HG02571 (cell line): ENCODE data around the gene NUCKS1.

Experiments
- ATAC-seq: cut with Tn5 transposase; IDR thresholded peaks from one replicate; pipeline ENCODE4 v1.9.1; 2021; ENCODE audit warnings: mild to moderate bottlenecking, moderate library complexity; ENCODE audit not compliant: unreplicated experiment

NUCKS1 gene

DNA sequence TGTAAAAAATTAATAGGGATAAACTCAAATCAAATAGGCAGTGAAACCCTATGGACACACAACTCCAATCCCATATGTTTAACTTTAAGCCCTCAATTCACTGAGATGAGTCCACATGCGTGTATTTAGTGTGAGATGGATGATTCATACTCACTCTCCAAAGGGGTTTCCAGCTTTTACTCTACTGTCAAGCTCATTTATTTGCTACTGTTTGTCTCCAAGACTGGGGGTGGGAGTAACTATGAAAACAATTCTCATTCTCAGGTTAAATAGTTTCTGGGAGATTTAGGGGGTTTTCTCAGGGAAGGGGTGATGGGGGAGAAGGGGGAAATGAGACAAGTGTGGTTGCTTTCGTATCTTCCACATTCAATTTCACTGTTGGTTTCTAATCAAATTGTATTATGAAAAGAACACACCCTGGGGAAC lies 22.6 kb upstream of the NUCKS1 start:
- ATAC-seq = no peak

DNA sequence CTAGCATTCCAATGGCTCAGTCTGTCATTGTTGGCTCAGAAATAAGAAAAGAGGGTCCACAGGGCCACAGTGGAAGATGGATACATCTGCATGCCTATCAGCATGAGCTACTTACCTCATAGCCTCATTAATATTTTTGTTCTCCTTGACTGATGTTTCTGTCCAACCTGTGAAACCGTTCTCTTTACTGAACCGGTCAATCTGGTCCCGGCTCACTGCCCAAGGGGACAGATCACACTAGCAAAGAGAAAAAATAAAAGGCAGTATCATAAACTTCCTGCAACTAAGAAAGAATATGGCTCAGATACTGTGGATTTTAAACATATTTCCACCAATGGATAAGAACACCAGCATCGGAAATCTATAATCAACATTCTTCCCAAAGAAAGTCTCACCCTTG lies 20.6 kb upstream of the NUCKS1 start:
- no peak for ATAC-seq

DNA sequence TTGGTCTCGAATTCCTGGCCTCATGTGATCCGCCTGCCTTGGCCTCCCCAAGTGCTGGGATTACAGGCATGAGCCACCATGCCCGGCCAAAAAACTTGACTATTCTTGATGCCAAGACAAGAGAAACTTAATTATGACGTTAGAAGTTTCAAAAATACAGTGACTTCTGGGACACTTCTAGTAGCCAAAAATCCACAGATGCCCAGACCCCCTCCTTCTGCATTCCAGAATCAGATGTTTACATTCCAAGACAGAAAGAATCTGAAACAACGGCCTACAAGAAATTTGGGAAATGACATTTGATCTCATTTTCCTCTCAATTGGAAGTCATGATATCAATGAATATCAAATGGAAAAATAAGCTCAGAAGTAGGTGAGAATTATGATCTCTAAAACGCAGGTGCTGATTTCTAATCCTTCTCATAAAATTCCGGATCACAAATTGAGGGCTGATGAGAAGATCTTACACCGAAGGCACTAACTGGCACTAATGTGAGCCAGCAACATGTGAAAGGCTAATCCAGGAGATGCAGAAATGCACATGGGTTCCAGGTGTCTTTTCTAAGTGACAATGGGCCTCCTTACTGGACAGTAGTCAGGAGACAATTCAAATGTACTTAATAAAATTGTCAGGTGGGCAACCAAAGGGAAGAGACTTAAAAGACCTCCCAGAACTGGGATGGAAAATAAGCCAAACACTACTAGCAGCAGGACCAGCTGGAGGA lies 19.8 kb upstream of the NUCKS1 start:
- no peak for ATAC-seq

DNA sequence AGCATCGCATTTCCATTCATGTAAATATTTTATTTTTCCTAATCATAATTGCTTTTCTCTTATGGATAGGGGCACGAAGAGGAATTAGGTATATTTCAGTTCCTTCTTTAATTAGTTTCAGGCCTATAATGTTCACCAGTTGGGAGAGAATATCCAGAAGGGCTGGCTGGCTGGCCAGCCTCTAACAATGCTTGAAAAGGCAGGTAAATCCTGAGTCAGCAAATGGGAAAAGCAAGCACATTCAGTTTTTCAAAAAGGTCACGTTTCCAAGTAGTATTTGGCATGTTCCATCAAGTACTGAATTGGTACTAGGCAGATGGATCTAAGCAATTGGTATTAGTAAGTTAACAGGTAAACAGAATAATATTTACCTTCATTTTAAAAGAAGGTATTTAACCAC lies 17.3 kb upstream of the NUCKS1 start:
- ATAC-seq = no peak

DNA sequence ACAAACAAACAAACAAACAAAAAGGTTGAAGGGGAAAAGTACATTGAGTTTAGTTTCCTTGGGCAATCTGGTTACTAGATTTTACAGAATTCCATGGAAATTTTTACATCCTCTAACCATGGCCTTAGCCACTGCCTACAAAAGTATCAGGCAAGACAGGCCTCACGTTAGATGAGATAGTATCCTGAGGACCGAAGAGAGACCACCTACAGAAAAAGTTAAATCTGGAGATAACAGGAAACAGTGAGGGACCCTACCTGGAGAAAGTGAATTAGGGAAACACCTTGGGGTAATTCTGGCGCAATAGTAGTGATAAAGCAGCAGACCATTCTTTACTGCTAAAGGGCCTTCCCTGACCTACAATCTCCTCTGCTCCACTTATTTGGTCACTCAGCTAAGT lies 16.6 kb upstream of the NUCKS1 start:
- ATAC-seq = no peak

DNA sequence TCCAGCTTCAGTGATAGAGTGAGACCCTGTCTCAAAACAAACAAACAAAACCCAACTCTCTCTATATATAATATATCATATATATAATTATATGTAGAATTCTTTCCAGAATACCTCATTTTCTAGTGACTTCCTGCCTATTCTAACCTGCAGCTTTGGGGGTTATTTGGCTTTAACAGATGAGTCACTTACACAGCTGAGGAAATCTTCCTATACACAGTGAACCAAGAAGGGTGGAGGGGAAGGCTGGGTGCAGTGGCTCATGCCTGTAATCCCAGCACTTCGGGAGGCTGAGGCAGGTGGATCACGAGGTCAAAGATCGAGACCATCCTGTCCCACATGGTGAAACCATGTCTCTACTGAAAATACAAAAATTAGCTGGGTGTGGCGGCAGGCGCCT lies 16.1 kb upstream of the NUCKS1 start:
- ATAC-seq = no peak

DNA sequence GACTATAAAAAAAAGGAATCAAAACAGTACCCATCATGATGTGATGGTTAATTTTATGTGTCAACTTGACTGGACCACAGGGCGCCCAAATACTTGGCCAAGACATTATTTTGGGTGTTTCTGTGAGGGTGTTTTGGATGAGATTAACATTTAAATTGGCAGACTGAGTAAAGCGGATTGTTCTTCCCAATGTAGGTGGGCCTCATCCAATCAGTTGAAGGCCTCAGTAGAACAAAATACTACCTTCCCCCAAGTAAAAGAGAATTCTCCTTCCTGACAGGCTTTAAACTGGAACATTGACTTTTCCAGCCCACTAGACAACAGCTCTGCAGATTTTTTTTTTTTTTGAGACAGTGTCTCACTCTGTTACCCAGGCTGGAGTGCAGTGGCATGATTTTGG lies 14.6 kb upstream of the NUCKS1 start:
- ATAC-seq = no peak

DNA sequence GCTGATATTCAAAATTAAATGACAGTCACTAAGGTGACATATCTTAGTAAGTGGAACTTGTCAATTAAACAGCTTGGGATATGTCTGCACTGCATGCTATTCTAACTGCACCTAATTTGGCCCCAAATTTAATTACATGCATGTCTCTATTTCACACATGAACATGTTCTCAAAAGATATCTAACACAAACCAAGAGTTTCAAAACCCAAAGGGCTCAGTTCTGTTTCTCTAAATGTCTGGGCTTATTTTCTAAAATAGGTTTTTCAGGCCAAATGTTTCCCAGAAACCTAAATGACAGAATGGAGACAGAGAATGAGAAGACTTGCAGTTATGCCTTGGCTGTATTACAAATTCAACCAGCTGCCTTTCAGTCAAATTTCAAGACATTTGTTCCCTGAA lies 14.0 kb upstream of the NUCKS1 start:
- no peak for ATAC-seq

DNA sequence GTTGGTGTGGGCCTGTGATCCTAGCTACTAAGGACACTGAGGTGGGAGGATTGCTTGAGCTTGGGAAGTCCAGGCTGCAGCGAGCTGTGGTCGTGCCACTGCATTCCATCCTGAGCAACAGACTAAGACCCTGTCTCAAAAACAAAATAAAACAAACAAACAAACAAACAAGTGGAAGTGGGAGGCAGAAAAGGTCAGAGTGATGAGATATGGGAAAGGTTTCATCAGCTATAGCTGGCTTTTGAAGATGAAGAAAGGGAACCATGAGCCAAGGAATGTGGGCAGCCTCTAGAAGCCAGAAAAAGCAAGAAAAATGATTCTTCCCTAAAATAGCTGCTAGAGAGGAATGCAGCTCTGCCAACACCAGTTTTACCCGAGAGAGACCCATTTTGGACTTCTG lies 10.6 kb upstream of the NUCKS1 start:
- no peak for ATAC-seq

DNA sequence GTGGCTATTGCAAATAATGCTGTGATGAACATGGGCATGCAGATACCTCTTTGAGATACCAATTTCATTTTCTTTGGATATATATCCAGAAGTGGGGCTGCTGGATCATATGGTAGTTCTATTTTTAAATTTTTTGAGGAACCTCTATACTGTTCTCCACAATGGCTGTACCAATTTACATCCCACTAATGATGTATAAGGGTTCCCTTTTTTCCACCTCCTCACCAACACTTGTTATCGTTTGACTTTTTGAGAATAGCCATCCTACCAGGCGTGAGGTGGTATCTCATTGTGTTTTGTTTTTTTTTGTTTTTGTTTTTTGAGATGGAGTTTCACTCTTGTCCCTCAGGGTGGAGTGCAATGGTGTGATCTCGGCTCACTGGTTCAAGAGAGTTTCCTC lies 6.6 kb upstream of the NUCKS1 start:
- ATAC-seq = no peak

DNA sequence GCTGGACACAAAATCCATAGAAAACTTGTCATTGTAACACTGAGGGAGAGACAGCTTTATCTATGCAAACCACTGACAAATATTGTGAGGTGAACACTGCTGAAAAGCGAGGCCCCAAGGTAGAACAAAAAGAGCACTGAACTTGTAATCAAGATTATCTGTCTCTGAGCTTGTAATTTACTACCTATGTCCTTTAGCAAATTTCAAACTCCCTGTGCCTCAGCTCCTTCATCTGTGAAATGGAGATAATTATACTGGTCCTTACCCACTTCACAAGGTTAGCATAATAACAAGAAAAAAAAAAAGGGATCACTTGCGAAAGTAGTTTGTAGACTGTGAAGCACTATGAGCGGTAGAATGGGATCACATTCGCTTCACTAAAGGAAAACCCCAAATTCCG lies 4.9 kb upstream of the NUCKS1 start:
- ATAC-seq = no peak

DNA sequence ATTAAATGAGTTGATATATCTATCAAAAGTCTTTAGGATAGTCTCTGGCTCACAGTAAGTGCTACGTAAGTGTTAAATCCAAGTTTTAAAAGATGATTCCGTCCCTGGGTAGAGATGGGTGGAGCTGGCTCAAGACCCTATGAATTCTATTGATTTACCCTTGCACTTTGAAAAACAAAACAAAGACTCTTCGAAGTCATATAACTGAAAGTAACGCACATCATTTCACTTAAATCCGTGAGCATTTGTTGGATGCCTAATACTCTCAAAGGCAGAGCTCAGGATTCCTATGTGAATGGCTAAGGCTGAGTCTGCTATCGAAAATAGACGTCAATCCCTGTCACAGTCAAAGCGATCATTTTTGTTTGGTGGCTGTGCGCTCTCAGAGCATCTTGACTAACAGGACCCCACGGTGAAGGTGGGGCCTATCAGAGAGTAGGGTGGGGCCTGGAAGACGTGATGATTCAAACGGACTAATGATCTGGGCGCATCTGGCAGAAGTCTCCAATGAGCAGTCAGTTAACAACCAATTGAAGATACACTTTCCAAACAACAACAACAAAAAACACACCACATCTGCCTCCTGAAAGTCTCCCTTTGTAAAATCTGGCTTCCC lies 1.2 kb upstream of the NUCKS1 start:
- ATAC-seq = no peak

DNA sequence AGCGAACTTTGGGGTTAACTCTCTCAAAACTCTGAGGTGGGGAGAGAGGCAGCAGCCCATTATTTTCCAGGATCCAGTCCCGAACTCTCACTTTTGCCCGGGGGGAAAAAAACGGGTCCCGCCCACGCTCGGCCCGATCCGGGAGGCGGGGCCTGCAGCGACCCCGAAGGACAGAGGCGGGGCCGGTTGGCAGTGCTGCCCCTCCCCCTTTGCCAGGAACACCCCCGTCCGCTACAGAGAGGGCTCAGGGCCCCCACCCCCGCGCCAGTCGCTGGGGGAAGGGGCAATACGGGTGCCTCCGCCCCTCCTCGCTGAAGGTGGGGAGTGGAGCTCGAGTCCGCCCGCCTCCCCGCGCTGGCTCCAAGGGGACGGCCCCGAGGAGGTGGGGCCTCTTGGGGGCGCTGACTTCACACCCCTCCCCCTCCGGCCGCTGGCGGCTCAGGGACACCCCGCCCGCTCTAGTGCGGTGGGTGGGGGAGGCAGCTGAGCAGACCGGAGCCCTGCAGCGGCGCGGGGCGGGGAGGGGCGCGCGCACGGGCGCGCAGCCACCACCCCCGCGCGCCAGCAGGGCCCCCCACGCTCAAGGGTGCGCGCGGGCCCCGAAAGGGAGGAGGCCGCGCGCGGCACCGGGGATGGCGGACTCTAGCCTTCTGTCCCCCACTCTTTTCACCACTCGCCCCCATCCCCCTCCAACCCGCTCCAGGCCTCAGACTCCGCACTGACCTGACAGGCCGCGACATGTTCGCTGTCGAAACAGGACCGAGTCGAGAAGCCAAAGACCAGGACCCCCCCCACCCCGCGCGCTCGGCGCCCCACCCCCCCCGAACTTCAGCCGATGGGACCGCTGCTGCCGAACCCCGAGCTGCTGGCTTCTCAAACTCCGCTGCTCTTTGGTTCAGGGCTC lies 496 bp downstream of the NUCKS1 start:
- ATAC-seq = peak; percentile 68

DNA sequence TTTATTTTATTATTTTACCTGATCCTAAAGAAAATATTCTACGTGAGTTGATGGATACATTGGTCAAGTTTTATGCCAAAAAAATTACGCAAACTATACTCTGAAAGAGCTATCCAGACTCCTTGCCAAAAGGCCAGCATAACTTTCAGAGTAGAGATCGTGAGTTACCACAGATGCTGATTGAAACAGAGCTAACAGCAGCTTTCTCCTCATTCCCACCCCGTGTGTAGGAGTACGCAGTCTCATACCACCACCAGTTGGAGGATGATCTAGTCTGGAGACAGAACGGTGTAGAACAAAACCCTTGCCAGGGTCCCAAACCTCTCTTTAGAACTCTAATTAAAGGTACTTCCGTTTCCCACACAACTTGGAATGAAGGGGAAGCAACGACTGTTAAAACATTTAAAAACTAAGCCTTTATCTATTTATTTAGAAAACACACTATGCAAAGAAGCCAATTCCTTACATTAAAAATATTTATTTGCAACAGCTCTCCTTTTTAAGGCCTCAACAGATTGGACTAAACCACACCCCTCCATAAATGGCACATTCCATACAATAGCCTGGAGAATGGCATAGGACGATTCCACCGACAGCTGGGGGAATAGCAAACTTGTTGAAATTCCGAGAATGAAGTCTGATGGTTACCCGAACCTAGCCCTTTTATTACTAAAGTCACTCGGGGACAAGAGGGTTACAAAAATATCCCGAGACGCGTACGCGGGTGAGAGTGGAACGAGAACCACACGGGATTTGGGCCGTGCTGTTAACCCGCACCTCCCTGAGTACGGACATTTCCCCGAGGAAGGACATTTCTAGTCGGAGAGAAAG lies 1.4 kb downstream of the NUCKS1 start:
- ATAC-seq = peak; percentile 10

DNA sequence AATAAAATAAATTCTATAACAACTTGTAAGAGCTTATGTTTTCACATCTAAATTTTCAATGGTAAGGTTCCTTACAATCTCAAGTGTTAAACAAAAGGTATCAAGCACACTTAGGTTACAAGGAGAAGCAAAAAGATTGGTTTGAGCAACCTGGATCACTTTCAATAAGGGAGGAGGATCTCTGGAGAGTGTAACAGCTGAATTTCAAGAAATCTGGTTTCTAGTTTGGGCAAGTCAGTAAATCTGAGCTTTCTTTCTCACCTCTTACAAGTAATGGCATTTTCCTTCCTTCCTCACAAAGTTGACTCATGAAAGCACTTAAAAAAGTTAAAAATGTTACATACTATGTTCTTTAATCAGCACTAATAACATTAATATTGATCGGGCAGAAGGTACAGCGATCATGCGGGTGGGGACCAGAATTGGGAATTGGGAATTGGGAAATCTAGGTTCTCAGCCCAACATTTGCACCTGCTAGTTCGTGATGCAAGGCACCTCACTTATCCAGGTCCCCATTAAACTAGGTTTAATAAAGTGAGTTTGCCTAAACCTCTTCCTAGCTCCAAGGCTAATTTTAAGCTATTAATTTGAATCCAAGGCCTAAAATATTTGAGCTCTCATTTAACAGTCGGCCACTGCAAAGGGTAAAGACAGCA lies 3.1 kb downstream of the NUCKS1 start:
- no peak for ATAC-seq

DNA sequence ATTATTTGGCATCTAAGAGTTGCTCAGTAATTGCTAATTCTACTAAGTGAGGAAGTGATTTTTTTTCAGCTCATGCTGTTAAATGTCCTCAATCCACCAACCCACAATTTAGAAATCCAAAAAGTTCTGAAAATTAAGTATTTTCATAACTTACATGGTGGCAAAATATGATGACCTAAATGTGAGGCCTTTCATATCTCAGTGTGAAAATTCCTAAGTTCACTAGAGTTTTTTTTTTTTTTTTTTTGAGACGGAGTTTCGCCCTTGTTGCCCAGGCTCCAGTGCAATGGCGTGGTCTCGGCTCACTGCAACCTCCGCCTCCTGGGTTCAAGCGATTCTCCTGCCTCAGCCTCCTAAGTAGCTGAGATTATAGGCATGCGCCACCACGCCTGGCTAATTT lies 5.6 kb downstream of the NUCKS1 start:
- ATAC-seq = no peak

DNA sequence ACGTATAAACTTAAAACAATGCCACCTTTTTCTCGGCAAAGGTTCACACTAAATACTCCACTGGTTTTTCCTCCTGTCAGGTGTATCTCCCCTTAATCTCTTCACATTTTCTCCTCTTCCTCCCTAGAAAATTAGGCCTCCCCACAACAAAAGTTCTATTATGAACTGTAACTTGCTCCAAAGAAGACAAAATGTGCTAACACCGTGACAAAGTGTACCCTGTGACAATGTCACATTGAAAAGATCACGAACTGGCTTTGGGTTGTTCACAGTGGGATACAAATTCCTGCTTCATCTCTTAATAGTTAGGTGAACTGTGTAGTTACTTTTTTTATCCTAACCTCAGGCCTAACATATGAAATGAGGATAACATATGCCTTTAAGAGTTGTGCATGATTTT lies 6.0 kb downstream of the NUCKS1 start:
- ATAC-seq = no peak

DNA sequence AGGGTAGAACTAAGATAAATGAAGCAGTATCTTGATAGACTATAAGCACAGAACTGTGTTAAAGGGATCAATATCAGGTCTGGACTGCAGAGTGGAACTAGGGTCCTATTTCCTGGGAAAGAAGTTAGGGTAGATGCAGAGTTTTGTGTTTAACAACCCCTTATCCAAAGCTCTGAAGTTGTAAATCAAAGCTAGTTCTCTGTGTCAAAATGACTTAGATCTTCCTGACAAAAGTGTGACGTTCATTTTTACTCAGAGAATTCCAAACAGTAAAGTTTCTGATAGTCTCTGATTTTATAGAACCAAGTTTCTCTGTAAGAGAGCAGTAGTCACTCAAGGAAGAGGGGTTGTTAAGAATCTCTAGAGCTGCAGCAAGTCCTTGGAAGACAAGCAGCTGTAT lies 8.3 kb downstream of the NUCKS1 start:
- ATAC-seq = no peak

DNA sequence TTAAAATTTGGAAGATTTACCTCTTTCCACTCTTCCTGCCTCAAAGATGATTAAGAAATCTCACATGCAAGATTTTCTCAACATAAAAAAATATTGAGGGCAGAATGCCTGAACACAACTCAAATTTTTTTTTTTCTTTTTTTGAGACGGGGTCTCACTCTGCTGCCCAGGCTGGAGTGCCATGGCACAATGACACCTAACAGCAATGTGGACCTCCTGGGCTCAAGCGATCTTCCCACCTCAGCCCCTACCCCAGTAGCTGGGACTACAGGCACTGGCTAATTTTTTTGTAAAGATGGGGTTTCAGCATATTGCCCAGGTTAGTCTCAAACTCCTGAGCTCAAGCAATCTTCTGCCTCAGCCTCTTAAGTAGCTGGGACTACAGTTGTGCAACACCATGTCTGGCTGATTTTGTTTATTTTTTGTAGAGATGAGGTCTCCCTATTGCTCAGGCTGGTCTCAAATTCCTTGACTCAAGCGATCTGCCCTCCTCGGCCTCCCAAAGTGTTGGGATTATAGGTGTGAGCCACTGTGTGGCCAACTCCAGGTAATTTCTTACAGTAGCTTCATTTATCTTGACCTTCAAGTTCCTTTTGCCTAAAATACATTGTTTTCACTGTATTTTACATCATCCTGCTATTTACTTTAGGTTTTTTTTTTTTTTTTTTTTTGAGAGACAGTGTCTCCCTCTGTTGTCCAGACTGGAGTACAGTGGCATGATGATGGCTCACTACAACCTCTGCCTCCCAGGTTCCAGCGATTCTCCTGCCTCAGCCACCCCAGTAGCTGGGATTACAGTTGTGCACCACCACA lies 10.4 kb downstream of the NUCKS1 start:
- no peak for ATAC-seq

DNA sequence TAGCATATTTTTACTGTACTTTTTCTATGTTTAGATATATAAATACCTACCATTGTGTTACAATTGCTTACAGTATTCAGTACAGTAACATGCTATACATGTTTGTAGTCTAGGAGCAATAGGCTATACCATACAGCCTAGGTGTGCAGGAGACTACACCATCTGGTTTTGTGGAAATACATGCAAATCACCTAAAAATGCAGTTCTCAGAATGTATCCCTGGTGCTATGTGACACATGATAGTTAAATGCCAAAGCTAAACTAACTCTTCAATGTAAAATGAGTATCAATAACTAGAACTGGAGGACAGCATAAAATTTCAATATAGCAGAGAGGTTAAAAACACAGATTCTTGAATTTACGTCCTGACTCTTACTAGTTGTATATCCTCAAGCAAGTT lies 14.8 kb downstream of the NUCKS1 start:
- ATAC-seq = no peak
